CD4-positive, alpha-beta T cell treated with Interferon gamma for 1 hour (primary cell): ENCODE results near the gene AKT1.
"Not testable (repeated sequence)": the region's sequence is repeated elsewhere in the genome, so short reads cannot be mapped to it uniquely, and the experiment has no call there.

Experiments
- DNase-seq: peaks from one replicate; pipeline ENCODE4 v3.0.0-alpha.2; 2020

AKT1 gene

GRCh38 chr14:104734991-104735779, 60.4 kb downstream of the AKT1 start:
- no peak for DNase-seq

DNA sequence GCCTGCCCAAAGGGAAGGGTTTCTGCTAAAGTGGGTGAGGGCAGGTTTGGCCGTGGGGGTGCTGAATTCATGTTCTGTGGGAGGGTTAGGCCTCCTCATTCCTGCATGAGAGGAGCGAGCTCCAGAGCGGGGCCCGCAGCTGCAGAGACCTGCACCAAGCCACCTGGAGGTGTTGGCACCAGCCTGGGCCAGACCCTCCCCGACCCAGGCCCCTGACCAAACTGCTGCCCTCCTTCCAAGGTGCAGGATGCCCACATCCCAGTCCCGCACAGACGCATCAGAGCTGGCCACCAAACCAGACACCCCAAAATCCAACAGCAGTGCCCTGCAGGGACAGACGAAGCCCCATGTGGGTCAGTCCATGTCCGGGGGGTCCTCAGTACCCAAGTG, 61.0 kb downstream of the AKT1 start:
- no peak for DNase-seq

DNA sequence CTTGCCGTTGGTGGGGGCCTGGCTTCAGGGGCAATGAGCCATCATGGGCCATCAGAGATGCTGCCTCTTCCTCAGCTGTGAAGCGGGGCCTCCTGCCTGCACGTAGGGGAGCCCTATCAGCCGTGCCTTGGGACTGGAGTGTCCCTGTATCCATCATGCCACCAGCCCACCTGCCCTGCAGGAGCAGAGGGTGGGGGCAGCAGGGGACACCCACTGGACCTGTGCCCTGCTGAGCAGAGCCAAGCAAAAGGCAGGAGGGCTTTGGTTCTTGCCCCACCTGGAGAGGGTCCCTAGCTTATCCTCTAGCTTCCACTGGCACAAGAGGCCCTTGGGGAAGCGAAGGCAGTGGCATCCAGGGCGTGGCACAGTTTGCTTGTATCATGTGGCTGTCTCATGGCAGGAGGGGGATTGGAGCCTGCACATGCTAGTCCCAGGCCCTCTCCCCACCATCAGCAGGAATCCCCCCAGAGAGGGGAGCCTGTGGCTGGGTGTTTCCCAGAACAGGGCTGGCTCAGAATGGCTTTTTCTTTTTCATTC, 61.4 kb downstream of the AKT1 start:
- no peak for DNase-seq

DNA sequence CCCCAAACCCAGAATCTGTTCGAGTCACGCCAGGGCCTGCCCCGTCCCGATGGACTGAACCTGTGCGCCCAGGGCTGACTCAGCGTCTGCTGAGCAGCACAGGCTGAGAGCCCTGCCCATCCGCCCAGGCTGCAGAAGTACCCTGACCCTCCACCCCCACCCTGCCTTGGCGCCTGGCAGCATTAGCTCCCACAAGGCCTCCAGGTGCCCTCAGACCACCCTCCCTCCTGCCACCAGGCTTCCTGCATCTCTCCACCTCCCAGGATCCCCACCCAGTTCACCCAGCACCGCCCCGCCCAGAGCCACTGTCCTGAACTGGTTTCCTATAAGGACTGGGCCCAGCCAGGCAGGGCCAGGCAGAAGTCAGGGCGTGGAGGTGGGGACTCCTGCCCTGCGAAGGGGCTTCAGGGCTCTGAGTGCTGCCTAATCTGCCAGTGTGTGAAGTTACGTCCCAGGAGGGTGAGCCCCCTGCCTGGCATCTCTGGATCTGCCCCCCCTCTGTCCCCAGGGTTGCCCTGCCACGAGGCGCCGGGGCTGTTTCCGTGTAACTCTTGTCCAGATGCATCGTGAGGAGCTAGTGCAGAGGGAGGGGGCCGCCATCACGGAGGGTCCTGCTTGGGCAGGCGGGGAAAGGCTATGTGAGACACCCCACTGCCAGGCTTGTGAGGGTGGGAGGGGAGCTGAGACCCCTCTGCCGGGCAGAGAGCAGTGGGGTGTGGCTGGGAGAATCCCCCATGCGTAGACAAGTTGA, 62.4 kb downstream of the AKT1 start:
- no peak for DNase-seq

DNA sequence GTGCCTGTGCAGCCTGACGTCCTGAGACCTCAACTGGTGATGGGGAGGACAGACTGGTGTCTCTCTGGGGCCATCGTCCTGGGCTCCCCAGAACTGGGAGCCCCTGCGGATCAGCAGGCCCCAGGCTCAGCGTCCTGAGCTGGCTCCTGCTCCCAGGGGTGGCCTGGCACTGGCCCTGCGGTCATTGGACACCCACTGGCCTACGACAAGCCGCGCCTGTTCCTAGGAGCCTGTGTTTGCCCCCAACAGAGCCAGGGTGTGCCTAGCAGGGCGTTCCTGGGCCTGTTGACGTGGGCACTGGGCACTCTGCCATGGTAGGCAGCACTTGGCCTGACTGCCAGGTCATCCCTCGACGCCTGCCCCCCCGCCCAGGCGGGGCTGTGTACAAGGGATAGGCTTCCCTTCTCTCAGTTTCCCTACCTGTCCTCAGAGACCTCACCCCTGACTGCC, 63.2 kb downstream of the AKT1 start:
- DNase-seq: no peak

DNA sequence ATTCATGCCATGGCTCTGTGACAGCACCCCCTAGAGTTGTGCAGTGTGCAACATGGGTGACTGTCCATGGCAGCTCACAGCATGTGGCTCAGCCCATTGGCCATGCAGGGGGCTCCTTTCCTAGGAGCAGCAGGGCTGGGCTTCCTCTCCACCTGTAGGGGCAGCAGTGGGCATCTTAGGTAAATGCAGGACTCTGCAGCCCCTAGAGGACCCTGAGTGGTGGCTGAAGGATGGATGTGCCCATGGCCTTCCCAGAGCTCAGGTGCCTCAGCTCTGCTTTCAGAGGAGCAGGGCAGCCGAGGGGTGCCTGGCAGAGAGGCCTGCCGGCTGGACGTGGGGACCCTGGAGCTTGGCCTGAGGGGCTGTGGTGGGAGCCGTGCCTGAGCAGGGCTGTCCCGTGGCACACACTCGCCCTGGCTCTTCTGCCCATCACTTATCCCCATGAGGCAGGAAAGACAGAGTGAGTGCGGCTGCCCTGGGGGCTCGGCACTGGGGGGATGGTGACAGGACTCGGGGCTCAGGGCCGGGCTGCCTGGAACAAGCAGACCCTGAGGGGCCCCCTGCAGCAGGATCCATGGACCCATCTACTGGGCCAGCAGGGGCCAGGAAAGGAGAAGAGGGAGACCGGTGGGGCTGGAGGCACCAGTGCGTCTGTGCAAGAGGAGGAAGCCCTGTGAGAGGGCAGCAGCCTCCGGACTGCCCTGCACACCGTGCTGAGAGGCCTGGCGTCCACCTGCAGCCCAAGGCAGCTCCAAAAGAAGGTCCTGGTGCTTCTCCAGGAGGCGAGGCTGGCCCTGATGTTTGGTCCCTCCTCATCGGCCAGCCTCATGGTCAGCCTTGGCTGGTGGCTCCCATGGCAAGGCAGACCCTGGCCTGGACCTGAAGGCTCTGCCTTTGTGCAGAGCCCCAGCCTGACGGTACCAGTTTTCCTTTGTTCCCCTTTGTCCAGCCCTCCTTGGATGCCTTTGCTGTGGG, 63.9 kb downstream of the AKT1 start:
- no peak for DNase-seq

DNA sequence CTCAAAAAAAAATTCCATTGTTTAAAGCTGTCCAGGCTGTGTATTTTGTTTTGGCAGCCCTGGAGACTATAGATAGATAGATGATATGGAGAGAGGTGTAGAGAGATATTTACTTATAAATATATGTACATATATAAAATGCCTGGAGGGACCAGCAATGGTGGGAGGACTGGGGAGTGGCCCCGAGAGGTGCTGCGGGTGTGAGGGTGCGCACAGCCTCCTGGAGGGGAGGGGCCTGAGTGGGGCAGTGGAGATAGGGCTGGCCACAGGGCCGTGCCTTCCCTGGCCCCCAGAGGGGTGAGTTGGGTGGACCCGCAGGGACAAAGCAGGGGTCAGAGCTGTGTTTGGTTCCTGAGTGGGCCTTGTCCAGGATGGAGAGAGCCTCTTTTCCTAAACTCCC, 65.1 kb downstream of the AKT1 start:
- DNase-seq: no peak

- no peak for DNase-seq
Observed at GRCh38 chr14:104729835-104730181, 65.7 kb downstream of the AKT1 start.

- DNase-seq: not testable (repeated sequence)
Observed at GRCh38 chr14:104729176-104729834, 66.2 kb downstream of the AKT1 start.

DNA sequence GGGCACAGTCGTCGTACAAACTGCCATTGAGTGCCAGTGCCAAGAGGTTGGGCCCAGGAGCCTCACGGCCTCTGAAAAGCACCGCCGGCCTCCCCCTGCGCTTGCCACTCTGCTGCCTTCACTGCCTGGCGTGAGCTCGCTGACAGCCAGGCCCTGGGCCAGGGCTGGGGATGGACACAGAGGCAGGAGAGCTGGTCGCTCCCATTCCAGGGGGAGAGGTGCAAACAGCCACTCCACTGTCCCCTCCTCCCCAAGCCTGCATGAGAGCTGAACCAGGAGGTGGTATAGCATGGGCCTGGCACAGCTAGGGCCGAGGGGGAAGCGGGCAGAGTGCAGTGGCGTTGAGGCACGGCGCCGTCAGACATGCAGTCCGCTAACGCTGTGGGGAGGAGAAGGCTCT, 66.9 kb downstream of the AKT1 start:
- no peak for DNase-seq

- DNase-seq: no peak
Observed at GRCh38 chr14:104726600-104727451, 68.7 kb downstream of the AKT1 start.

DNA sequence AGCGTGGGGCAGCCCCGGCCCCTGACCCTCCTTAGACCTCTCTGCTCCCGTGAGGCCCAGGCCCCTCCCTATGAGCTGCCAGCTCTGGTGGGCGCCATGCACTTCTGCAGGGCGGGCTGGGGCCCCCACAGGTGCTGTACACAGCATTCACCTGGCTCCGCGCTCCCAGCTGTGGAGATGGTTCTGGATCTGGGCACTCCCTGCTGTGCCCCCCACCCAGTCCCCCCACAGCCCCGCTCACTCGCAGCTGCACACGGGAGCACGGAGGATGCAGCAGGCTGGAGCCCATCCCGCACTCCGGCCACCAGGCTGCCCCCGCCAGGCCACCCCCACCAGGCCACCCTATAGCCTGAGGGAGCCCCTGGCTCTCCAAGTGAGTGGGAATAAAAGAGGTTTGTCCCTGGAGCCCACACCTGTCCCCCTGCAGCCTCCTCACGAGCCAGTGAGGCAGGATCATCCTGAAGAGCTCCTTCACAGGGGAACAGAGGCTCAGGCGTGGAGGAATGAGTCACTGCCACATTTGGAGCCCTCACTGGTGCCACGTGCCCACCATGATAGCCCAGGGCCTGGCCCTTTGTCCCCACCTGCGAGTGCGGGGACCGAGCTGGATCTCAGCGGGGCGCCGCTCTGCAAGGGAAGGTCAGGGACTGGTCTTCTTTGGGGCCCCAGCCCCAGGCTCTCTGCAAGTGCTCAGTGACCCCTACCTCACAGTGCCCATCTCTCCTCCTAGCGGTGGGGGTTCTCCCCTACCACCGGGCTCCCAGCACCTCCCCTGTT, 69.6 kb downstream of the AKT1 start:
- DNase-seq: no peak

GRCh38 chr14:104724981-104725771, 70.4 kb downstream of the AKT1 start:
- no peak for DNase-seq

- DNase-seq: no peak
Observed at GRCh38 chr14:104724407-104724980, 71.1 kb downstream of the AKT1 start.

DNA sequence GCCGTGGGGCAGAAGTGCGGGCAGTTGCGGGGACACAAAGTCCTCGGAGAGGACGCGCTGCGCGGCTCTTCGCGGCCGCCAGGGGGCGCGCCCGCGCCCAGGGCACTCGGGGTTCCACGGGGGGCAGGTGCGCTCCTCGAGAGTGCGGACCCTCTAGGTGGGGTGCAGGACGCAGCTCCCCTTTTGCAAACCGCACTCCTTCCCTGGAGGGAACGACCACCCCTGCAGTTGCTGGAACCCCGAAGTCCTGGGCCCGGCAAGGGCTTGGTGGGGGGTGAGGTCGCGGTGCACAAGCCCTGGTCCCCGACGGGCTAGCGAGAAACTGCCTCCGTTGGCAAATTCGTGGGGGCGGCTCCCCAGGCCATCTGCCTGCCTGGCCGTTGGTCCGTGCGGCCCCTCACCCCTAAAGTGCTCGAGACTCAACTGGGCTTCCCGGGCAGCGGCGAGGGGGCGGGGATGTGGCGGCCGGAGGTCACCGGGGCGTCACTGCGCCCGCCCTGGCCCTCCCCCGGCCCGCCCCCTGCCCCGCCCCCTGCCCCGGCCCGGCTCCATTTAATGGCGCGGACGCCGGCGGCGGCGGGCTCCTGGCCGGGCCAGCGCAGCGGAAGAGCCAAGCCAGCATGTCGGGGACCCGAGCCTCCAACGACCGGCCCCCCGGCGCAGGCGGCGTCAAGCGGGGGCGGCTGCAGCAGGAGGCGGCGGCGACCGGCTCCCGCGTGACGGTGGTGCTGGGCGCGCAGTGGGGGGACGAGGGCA, 71.7 kb downstream of the AKT1 start, which contains the start of gene ADSS1:
Gene ADSS1 (plus strand): TSS at position 579 of the 756 bp plus-strand sequence. CDS start 42 bp downstream, at position 621.
- peak; percentile 52 for DNase-seq

DNA sequence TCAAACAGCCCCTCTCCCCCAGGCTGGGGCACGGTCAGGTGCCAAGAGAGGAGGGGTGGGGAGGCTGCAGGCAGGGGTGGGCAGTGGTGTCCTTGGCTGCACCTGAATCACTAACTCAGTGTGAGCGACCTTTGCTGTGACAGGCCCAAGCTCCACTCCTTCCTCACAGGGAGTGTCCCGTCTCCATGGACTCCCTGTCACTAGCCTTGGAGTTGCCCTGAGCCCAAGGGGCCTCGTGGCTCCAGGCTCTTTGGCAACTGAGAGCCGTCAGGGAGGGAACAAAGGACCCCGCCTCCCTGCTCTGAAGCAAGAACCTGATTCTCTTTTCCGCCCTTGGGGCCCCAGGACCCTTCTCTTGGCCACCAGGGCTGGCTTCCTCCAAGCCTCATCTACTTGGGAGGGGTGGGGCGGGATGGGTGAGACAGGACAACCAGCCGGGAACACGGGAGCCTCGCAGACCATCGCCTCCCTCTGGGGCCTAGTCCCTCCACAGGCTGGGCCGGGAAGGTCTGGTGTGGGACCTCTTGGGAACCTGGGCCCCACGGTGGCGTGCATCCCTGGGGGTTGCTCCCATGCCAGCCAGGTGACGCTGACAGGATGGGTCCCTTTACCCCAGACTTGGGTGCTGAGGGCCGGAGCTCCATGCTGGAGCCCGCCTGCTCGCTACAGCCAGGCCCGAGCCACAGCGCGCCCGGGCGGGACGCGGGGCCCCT, 72.5 kb downstream of the AKT1 start:
- DNase-seq: no peak
